H9 (cell line): ENCODE measurements around the gene NPAS3. TPM values are rescaled to one million over a fixed set of nuclear protein-coding genes. Genes with fewer than 3 reads are reported as not detected.

Source experiments
- DNase-seq: peaks from one replicate; pipeline ENCODE4 v3.0.0-alpha.2; 2017
- H2AFZ ChIP-seq: one replicate; pipeline ENCODE4 v1.6.1; 2013; ENCODE audit warnings: mild to moderate bottlenecking, low read length, control low read depth, moderate library complexity
- H2AK5ac ChIP-seq: 2 replicates; pipeline ENCODE4 v1.6.1; 2013; ENCODE audit warnings: low read length, control low read depth, mixed read lengths; ENCODE audit not compliant: insufficient read length
- H2BK120ac ChIP-seq: one replicate; pipeline ENCODE4 v1.6.1; 2013; ENCODE audit warnings: low read depth, mild to moderate bottlenecking, low read length, control low read depth, inconsistent platforms; ENCODE audit not compliant: poor library complexity, severe bottlenecking
- H2BK12ac ChIP-seq: 2 replicates; pipeline ENCODE4 v1.6.1; 2013; ENCODE audit warnings: low read length, control low read depth, mixed read lengths, low read depth; ENCODE audit not compliant: insufficient read length
- H2BK15ac ChIP-seq: 2 replicates; pipeline ENCODE4 v1.6.1; 2013; ENCODE audit warnings: low read depth, low read length, control low read depth
- H2BK20ac ChIP-seq: one replicate; pipeline ENCODE4 v1.6.1; 2013; ENCODE audit warnings: low read depth, mild to moderate bottlenecking, low read length, control low read depth, inconsistent platforms; ENCODE audit not compliant: poor library complexity, severe bottlenecking
- H2BK5ac ChIP-seq: 2 replicates; pipeline ENCODE4 v1.6.1; 2013; ENCODE audit warnings: low read length, control low read depth, mixed read lengths; ENCODE audit not compliant: insufficient read length
- H3K14ac ChIP-seq: 2 replicates; pipeline ENCODE4 v1.6.1; 2013; ENCODE audit warnings: low read length, control low read depth; ENCODE audit not compliant: insufficient read depth
- H3K18ac ChIP-seq: 2 replicates; pipeline ENCODE4 v1.6.1; 2013; ENCODE audit warnings: low read depth, mild to moderate bottlenecking, mixed read lengths, low read length, control low read depth; ENCODE audit not compliant: insufficient read length
- H3K23ac ChIP-seq: 2 replicates; pipeline ENCODE4 v1.6.1; 2013; ENCODE audit warnings: low read length, control low read depth, mixed read lengths, low read depth; ENCODE audit not compliant: insufficient read length
- H3K23me2 ChIP-seq: 2 replicates; pipeline ENCODE4 v1.6.1; 2013; ENCODE audit warnings: low read depth, mild to moderate bottlenecking, mixed read lengths, low read length, control low read depth; ENCODE audit not compliant: insufficient read length, poor library complexity, severe bottlenecking
- H3K27ac ChIP-seq: 2 replicates; pipeline ENCODE4 v1.5.1; 2013; ENCODE audit warnings: low read length, control low read depth, mixed read lengths, low read depth; ENCODE audit not compliant: insufficient read length
- H3K27me3 ChIP-seq: 2 replicates; pipeline ENCODE4 v1.6.1; 2013; ENCODE audit warnings: low read length, control low read depth, inconsistent platforms; ENCODE audit not compliant: insufficient read depth
- H3K4ac ChIP-seq: 2 replicates; pipeline ENCODE4 v1.6.1; 2013; ENCODE audit warnings: low read depth, mild to moderate bottlenecking, control low read depth, inconsistent platforms, low read length, moderate library complexity
- H3K4me1 ChIP-seq: 2 replicates; pipeline ENCODE4 v1.6.1; 2013; ENCODE audit warnings: low read length, control low read depth, inconsistent platforms; ENCODE audit not compliant: insufficient read depth
- H3K4me2 ChIP-seq: 2 replicates; pipeline ENCODE4 v1.6.1; 2013; ENCODE audit warnings: low read length, control low read depth, mixed read lengths; ENCODE audit not compliant: insufficient read length, insufficient read depth
- H3K56ac ChIP-seq: 2 replicates; pipeline ENCODE4 v1.6.1; 2013; ENCODE audit warnings: low read depth, mild to moderate bottlenecking, mixed read lengths, low read length, control low read depth; ENCODE audit not compliant: insufficient read length
- H3K79me1 ChIP-seq: 2 replicates; pipeline ENCODE4 v1.6.1; 2013; ENCODE audit warnings: low read depth, mild to moderate bottlenecking, moderate library complexity, low read length, control low read depth, inconsistent platforms; ENCODE audit not compliant: insufficient read depth, poor library complexity, severe bottlenecking
- H3K79me2 ChIP-seq: 2 replicates; pipeline ENCODE4 v1.6.1; 2013; ENCODE audit warnings: low read length, control low read depth, inconsistent platforms; ENCODE audit not compliant: insufficient read depth
- H3K9ac ChIP-seq: 2 replicates; pipeline ENCODE4 v1.6.1; 2013; ENCODE audit warnings: low read length, control low read depth, mixed read lengths; ENCODE audit not compliant: insufficient read length; ENCODE audit errors: extremely low read depth
- H3K9me3 ChIP-seq: one replicate; pipeline ENCODE4 v1.6.1; 2013; ENCODE audit warnings: low read depth, low read length, inconsistent platforms; ENCODE audit not compliant: control insufficient read depth
- H3T11ph ChIP-seq: one replicate; pipeline ENCODE4 v1.6.1; 2013; ENCODE audit warnings: mild to moderate bottlenecking, low read length, control low read depth, inconsistent platforms
- H4K20me1 ChIP-seq: one replicate; pipeline ENCODE4 v1.6.1; 2013; ENCODE audit not compliant: control insufficient read depth, insufficient read length, insufficient read depth
- H4K5ac ChIP-seq: 2 replicates; pipeline ENCODE4 v1.6.1; 2013; ENCODE audit warnings: low read depth, mild to moderate bottlenecking, mixed read lengths, low read length, control low read depth; ENCODE audit not compliant: insufficient read length
- H4K8ac ChIP-seq: replicated peaks from 2 replicates; pipeline ENCODE4 v1.6.1; 2013; ENCODE audit warnings: low read length, control low read depth, mixed read lengths, low read depth; ENCODE audit not compliant: insufficient read length
- H4K91ac ChIP-seq: 2 replicates; pipeline ENCODE4 v1.6.1; 2013; ENCODE audit warnings: low read depth, mild to moderate bottlenecking, moderate library complexity, mixed read lengths, low read length, control low read depth; ENCODE audit not compliant: insufficient read length
- H3K27ac Mint-ChIP-seq, 3 experiments: 2 replicates in 2 of 3; 3 replicates in 1 of 3; pipeline ENCODE4 v1.8.0; 2020 to 2021; ENCODE audit warnings: mixed read lengths in 3 of 3, mild to moderate bottlenecking in 1 of 3, moderate library complexity in 1 of 3
- H3K27me3 Mint-ChIP-seq: 2 replicates; pipeline ENCODE4 v1.8.0; 2021; ENCODE audit warnings: low read depth, mild to moderate bottlenecking, moderate library complexity, mixed read lengths
- H3K36me3 Mint-ChIP-seq, 3 experiments: 2 replicates in 2 of 3; 3 replicates in 1 of 3; pipeline ENCODE4 v1.8.0; 2020 to 2021; ENCODE audit warnings: low read depth in 3 of 3, mixed read lengths in 3 of 3; ENCODE audit not compliant: insufficient read depth in 1 of 3
- H3K4me1 Mint-ChIP-seq, 2 experiments: 2 replicates each; pipeline ENCODE4 v1.8.0; 2020; ENCODE audit warnings: mixed read lengths in 2 of 2
- H3K4me3 Mint-ChIP-seq, 2 experiments: 2 replicates in 1 of 2; 3 replicates in 1 of 2; pipeline ENCODE4 v1.8.0; 2020 to 2021; ENCODE audit warnings: mild to moderate bottlenecking in 2 of 2, mixed read lengths in 2 of 2, moderate library complexity in 1 of 2
- H3K9me3 Mint-ChIP-seq, 2 experiments: 2 replicates in 1 of 2; 3 replicates in 1 of 2; pipeline ENCODE4 v1.8.0; 2020; ENCODE audit warnings: mild to moderate bottlenecking in 2 of 2, mixed read lengths in 2 of 2, moderate library complexity in 1 of 2
- WGBS: extraction: QIAGEN DNeasy Blood & Tissue Kit; methylation state at CpG from one replicate; pipeline ENCODE4 v1.1.7; 2013; ENCODE audit warnings: missing lambda C conversion rate, low lambda C conversion rate, mixed read lengths; ENCODE audit not compliant: insufficient read length; ENCODE audit errors: extremely low coverage; 5-methylcytosine and 5-hydroxymethylcytosine counted together
- total RNA-seq: library from RNA; stranded (reverse); gene quantifications from 2 replicates; pipeline ENCODE4 v1.2.1, GENCODE V29; 2021
- TF ChIP-seq, protein P1 (sequence below): fragments of 200-600 bp; sonication (generic); conservative IDR thresholded peaks from 3 replicates; pipeline ENCODE4 v1.8.0; 2021; ENCODE audit warnings: antibody characterized with exemption, mild to moderate bottlenecking

Gene NPAS3
- total RNA-seq, 1 experiment from 2014 or later: 0.17 TPM

DNA sequence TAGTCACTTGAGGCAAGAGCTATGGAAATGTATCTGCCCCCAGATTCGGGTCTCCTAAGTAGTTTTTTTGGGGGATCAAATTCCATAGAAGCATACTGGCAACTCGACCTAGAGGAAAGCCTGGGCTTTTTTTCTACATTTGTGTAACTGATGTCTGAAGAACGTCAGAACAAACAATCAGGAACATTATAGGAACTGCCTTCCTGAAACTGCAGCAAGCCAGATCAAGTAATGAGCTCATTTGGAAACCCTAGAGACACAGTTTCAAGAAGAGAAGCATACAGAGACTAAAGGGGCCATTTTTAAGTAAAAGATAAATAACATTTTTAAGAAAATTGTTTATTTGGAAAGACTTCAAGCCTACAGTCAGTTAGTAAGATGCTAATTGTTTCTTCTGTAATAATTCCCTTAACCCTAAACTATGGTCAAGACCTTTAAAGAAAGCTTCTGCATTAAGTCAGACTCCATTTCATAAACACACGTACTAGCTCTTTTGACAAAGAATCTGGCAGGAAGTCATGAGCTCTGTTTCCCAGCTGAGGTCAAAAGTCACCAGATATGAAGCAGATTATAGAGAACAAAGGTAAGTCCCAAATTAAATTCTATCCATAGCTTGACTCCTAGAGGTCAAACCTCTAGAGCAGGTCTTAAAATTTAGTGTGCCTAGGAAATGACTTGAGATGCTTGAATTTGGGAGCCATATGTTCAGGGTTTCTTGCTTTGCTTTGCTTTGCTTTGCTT lies 899.4 kb downstream of the NPAS3 start:
- Histone ChIP-seq H3K4ac (no peak overlapping the region), H4K20me1 (no peaks in the 10 kb centered on the region), H4K5ac (no peak overlapping the region), H3K9me3 (no peaks in the 10 kb centered on the region), H2AK5ac (no peak overlapping the region), H2AFZ (no peak overlapping the region), H3K4me2 (no peak overlapping the region), H4K8ac (no peak overlapping the region), H3K4me1 (peaks cover 10% of the 10 kb centered on the region; the same call in 1 of the 2 replicates), H3K23me2 (no peaks in the 10 kb centered on the region), H3K79me1 (no peaks in the 10 kb centered on the region), H3K18ac (no peak overlapping the region), H2BK12ac (no peak overlapping the region), H3K27me3 (no peaks in the 10 kb centered on the region), H2BK5ac (no peak overlapping the region), H4K91ac (no peak overlapping the region), H3K56ac (no peak overlapping the region), H2BK20ac (no peak overlapping the region), H3K9ac (no peak overlapping the region), H3T11ph (no peak overlapping the region), H3K79me2 (no peaks in the 10 kb centered on the region), H3K14ac (no peak overlapping the region), H2BK120ac (no peak overlapping the region), H3K27ac (no peak overlapping the region), H2BK15ac (no peak overlapping the region), H3K23ac (no peak overlapping the region)
- Mint-ChIP-seq H3K4me1 (peaks cover 15 to 18% of the 10 kb centered on the region in 2 experiments), H3K9me3 (no peaks in the 10 kb centered on the region; a peak in 1 of 5 replicates), H3K36me3 (no peaks in the 10 kb centered on the region), H3K27me3 (no peaks in the 10 kb centered on the region), H3K4me3 (no peak overlapping the region), H3K27ac (no peak overlapping the region)
- no peak for DNase-seq
- WGBS: no CpG with 5 or more reads among the region's 4 CpGs
- TF ChIP-seq, protein P1, sequence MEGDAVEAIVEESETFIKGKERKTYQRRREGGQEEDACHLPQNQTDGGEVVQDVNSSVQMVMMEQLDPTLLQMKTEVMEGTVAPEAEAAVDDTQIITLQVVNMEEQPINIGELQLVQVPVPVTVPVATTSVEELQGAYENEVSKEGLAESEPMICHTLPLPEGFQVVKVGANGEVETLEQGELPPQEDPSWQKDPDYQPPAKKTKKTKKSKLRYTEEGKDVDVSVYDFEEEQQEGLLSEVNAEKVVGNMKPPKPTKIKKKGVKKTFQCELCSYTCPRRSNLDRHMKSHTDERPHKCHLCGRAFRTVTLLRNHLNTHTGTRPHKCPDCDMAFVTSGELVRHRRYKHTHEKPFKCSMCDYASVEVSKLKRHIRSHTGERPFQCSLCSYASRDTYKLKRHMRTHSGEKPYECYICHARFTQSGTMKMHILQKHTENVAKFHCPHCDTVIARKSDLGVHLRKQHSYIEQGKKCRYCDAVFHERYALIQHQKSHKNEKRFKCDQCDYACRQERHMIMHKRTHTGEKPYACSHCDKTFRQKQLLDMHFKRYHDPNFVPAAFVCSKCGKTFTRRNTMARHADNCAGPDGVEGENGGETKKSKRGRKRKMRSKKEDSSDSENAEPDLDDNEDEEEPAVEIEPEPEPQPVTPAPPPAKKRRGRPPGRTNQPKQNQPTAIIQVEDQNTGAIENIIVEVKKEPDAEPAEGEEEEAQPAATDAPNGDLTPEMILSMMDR: no peak
